ENCODE results near the gene TOR1AIP2.

The TOR1AIP2 gene

DNA sequence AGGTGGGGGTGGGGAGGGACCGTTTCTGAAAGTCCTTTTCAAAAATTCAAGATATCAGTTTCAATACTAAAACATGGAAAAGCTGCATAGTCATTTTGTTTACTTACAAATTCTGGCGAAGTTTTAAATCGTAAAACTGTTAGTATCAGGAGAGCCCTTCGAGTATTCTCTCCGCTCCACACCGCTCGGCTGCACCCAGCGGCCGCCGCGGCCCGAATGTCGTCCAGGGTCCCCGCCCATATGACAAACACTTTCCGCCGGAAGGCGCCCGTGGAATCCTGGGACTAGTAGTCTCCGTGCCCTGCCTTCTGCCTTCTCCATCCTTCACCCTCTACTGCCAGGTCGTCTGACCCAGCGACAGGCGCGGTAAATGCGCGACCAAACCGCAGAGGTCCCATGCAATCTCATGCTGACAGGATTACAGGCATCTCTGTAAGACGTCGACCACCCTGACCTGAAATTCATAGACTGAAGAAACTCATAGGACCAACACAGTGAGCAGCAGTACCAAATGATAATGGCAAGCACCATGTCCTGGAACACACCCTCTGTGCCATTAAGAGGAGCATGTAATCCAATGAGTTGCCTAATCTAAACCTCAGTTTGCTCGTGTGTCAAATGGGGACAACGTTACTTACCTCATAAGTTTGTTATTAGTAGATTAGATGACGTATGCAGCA is at the start of gene TOR1AIP2:
TOR1AIP2 (minus strand) TSS at position 218 of the 680 bp plus-strand sequence. CDS start 25,138 bp downstream, outside the sequence.
- Histone ChIP-seq H3K79me2 (ENCODE audit: control insufficient read depth, insufficient read depth, low read length, unreplicated experiment) (peaks cover 56% of the 10 kb centered on the region), H3K27ac (ENCODE audit: low read depth, low read length) (peak within 1 kb of the TSS; percentile 26), H2AFZ (ENCODE audit: low read length, unreplicated experiment) (peak within 1 kb of the TSS; percentile 75), H3K4me3 (ENCODE audit: low read depth, low read length) (peak within 1 kb of the TSS; percentile 85), H3K27me3 (ENCODE audit: insufficient read depth, low read length) (no peaks in the 10 kb centered on the region), H3K4me1 (ENCODE audit: control insufficient read depth, insufficient read depth, low read length, unreplicated experiment) (peaks cover 23% of the 10 kb centered on the region), H3K36me3 (ENCODE audit: insufficient read depth, low read length) (peaks cover 22% of the 10 kb centered on the region; the same call in 1 of the 2 replicates)

DNA sequence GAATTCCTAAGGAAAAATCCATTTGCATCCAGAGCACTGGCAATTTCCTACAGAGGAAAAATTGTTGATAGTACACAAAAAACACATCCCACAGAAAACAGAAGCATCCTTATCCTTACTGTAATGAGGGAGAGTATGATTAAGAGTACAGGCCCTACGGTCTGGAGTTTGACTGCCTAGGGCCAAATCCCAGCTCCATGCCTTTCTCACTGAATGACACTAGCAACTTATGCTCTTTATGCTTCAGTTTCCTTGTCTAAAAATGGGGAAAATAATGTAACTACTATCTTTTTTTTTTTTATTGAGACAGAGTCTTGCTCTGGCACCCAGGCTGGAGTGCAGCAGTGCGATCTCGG is 49.2 kb upstream of the TOR1AIP2 start:
- Histone ChIP-seq H2AFZ (ENCODE audit: low read length, unreplicated experiment) (peak overlapping the region; percentile 31), H3K4me1 (ENCODE audit: control insufficient read depth, insufficient read depth, low read length, unreplicated experiment) (peaks cover 15% of the 10 kb centered on the region), H3K36me3 (ENCODE audit: insufficient read depth, low read length) (no peaks in the 10 kb centered on the region), H3K4me3 (ENCODE audit: low read depth, low read length) (no peak overlapping the region), H3K27me3 (ENCODE audit: insufficient read depth, low read length) (no peaks in the 10 kb centered on the region), H3K27ac (ENCODE audit: low read depth, low read length) (peak overlapping the region; percentile 15; the same call in 1 of the 2 replicates), H3K79me2 (ENCODE audit: control insufficient read depth, insufficient read depth, low read length, unreplicated experiment) (no peaks in the 10 kb centered on the region)

GRCh38 chr1:179925922-179926849 is 48.6 kb upstream of the TOR1AIP2 start:
- Histone ChIP-seq H3K36me3 (ENCODE audit: insufficient read depth, low read length) (no peaks in the 10 kb centered on the region), H3K79me2 (ENCODE audit: control insufficient read depth, insufficient read depth, low read length, unreplicated experiment) (no peaks in the 10 kb centered on the region), H3K4me1 (ENCODE audit: control insufficient read depth, insufficient read depth, low read length, unreplicated experiment) (peaks cover 15% of the 10 kb centered on the region), H3K27ac (ENCODE audit: low read depth, low read length) (peak overlapping the region; percentile 58), H3K4me3 (ENCODE audit: low read depth, low read length) (no peak overlapping the region), H2AFZ (ENCODE audit: low read length, unreplicated experiment) (no peak overlapping the region), H3K27me3 (ENCODE audit: insufficient read depth, low read length) (no peaks in the 10 kb centered on the region)

- no peaks in the 10 kb centered on the region for H3K36me3 ChIP-seq (ENCODE audit: insufficient read depth, low read length)
- no peak overlapping the region for H3K4me3 ChIP-seq (ENCODE audit: low read depth, low read length)
- H3K27ac ChIP-seq (ENCODE audit: low read depth, low read length) = no peak overlapping the region
- H3K79me2 ChIP-seq (ENCODE audit: control insufficient read depth, insufficient read depth, low read length, unreplicated experiment) = no peaks in the 10 kb centered on the region
- peaks cover 15% of the 10 kb centered on the region for H3K4me1 ChIP-seq (ENCODE audit: control insufficient read depth, insufficient read depth, low read length, unreplicated experiment)
- no peak overlapping the region for H2AFZ ChIP-seq (ENCODE audit: low read length, unreplicated experiment)
- no peaks in the 10 kb centered on the region for H3K27me3 ChIP-seq (ENCODE audit: insufficient read depth, low read length)
These were observed 47.7 kb upstream of the TOR1AIP2 start for GRCh38 chr1:179925302-179925701.

DNA sequence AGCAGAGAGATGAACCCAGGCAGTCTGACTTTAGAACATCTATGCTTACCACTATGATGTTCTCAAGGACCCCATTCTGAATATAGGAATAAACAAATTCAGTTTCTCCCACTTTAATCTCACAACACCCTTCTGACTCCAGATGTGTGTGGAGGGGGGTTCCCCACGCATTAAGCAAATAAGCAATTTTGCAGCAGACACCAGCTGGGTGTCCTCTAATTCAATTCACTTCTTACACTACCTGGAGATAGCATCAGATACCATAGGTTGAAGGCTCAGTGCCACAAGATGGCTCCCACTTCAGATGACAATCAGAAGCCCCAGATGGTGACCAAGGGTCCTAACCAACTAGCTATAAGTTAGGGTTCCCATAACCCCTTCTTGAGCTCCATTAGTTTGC is 46.7 kb upstream of the TOR1AIP2 start:
- no peak overlapping the region for H3K27ac ChIP-seq (ENCODE audit: low read depth, low read length)
- no peak overlapping the region for H3K4me3 ChIP-seq (ENCODE audit: low read depth, low read length)
- H3K36me3 ChIP-seq (ENCODE audit: insufficient read depth, low read length) = peaks cover 4% of the 10 kb centered on the region; the same call in 1 of the 2 replicates
- no peaks in the 10 kb centered on the region for H3K27me3 ChIP-seq (ENCODE audit: insufficient read depth, low read length)
- H3K4me1 ChIP-seq (ENCODE audit: control insufficient read depth, insufficient read depth, low read length, unreplicated experiment) = peaks cover 15% of the 10 kb centered on the region
- H3K79me2 ChIP-seq (ENCODE audit: control insufficient read depth, insufficient read depth, low read length, unreplicated experiment) = no peaks in the 10 kb centered on the region
- no peak overlapping the region for H2AFZ ChIP-seq (ENCODE audit: low read length, unreplicated experiment)

DNA sequence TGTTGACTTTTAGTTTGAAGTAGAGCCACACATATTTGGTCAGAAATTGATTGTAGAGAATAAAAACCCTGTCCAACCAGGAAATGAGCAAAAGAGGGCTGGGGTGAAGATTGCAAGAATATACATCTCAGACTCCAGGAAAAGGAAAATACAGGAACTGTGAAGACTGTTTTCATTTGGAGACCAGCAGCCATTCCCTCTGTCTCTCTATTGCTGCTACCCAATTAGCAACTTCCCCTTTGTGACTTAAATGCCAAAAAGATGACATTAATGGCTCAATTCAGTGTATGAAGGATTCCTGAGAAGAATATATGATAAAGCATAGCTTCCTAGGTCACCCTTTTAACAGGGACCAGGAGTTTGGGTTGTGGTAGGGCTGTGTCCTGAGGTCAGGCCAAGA is 45.4 kb upstream of the TOR1AIP2 start:
- Histone ChIP-seq H2AFZ (ENCODE audit: low read length, unreplicated experiment) (no peak overlapping the region), H3K27ac (ENCODE audit: low read depth, low read length) (no peak overlapping the region), H3K36me3 (ENCODE audit: insufficient read depth, low read length) (peaks cover 15% of the 10 kb centered on the region), H3K27me3 (ENCODE audit: insufficient read depth, low read length) (no peaks in the 10 kb centered on the region), H3K4me1 (ENCODE audit: control insufficient read depth, insufficient read depth, low read length, unreplicated experiment) (peaks cover 15% of the 10 kb centered on the region), H3K4me3 (ENCODE audit: low read depth, low read length) (no peak overlapping the region), H3K79me2 (ENCODE audit: control insufficient read depth, insufficient read depth, low read length, unreplicated experiment) (no peaks in the 10 kb centered on the region)

DNA sequence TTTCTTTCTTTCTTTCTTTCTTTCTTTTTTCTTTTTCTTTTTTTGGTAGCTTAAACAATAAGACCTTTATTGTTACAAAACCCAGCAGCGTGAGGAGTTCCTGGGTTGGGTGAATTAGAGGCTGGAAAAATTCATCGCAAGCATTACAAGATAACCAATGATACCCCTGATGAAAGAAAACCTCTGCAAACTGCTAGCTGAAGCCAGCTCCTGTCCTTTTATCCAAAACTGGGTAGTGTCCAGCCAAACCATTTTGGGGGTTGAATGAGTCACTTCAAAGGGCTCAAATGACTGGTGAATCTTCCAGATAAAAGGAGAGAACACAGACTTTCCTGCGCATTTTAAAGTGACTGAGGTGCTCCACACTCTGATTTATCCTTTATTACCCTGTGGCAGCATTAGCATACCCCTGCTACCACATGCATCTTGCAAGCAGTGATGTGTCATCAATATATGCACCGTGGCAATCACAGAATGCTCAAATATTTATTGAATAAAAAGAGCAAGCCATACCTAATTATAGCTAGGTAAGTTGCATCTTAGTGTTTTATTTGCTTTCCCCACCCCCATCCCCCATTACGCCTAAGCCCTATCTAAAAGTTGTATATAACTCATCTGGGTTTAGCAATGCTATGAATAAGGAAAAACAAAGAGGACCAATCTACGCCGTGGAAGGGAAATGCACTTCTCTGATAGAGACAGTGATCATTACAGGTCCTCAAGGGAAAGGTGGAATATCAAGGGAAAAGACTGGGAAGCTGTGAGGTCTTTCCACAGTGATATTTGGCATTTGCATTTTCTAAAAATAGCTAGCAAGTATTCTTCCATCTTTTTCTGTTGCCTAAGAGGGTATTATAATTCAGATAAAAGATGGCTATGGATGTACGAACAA is 44.6 kb upstream of the TOR1AIP2 start:
- no peak overlapping the region for H2AFZ ChIP-seq (ENCODE audit: low read length, unreplicated experiment)
- H3K36me3 ChIP-seq (ENCODE audit: insufficient read depth, low read length) = peaks cover 22% of the 10 kb centered on the region
- peaks cover 15% of the 10 kb centered on the region for H3K4me1 ChIP-seq (ENCODE audit: control insufficient read depth, insufficient read depth, low read length, unreplicated experiment)
- H3K4me3 ChIP-seq (ENCODE audit: low read depth, low read length) = no peak overlapping the region
- no peak overlapping the region for H3K27ac ChIP-seq (ENCODE audit: low read depth, low read length)
- no peaks in the 10 kb centered on the region for H3K79me2 ChIP-seq (ENCODE audit: control insufficient read depth, insufficient read depth, low read length, unreplicated experiment)
- no peaks in the 10 kb centered on the region for H3K27me3 ChIP-seq (ENCODE audit: insufficient read depth, low read length)

DNA sequence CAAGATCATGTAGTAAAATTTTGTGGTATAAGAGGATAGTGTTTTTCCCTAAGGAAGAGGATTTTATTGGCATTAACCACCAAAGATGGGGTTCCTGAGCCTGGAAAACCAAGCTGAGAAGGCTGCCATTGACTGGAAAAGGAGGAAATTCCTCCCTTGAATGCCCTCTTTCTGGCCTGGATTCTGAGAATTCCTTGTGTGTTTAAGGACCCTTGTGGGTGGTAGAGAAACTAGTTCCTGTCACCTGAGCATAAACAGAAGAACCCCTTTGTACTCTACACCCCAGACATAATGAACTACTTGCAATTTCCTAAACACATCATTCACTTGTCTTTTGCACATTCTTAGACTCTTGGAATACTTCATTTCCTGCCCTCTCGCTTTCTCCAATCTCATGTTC is 43.9 kb upstream of the TOR1AIP2 start:
- H3K79me2 ChIP-seq (ENCODE audit: control insufficient read depth, insufficient read depth, low read length, unreplicated experiment) = no peaks in the 10 kb centered on the region
- peaks cover 22% of the 10 kb centered on the region for H3K36me3 ChIP-seq (ENCODE audit: insufficient read depth, low read length)
- H3K27me3 ChIP-seq (ENCODE audit: insufficient read depth, low read length) = no peaks in the 10 kb centered on the region
- H2AFZ ChIP-seq (ENCODE audit: low read length, unreplicated experiment) = no peak overlapping the region
- peaks cover 11% of the 10 kb centered on the region for H3K4me1 ChIP-seq (ENCODE audit: control insufficient read depth, insufficient read depth, low read length, unreplicated experiment)
- H3K4me3 ChIP-seq (ENCODE audit: low read depth, low read length) = no peak overlapping the region
- no peak overlapping the region for H3K27ac ChIP-seq (ENCODE audit: low read depth, low read length)

DNA sequence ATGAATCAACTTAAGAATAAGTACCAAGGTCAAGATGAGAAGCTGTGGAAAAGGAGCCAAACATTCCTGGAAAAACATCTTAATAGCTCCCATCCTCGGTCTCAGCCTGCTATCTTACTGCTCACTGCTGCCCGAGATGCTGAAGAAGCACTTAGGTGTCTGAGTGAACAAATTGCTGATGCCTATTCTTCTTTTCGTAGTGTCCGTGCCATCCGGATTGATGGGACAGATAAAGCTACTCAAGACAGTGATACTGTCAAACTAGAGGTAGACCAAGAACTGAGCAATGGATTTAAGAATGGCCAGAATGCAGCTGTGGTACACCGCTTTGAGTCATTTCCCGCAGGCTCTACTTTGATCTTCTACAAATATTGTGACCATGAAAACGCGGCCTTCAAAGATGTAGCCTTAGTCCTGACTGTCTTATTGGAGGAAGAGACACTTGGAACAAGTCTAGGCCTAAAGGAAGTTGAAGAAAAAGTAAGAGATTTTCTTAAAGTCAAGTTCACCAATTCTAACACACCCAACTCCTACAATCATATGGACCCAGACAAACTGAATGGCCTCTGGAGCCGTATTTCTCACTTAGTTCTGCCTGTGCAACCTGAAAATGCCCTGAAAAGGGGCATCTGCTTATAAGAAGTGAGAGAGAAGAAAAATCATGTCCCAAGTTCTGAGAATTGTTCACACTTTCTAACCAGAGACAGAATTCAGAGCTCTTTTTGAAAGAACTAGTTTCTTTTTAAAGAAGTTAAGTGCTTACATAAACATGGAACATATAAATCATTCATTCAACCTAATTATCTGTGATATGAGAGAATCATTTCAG is 40.2 kb upstream of the TOR1AIP2 start:
- Histone ChIP-seq H2AFZ (ENCODE audit: low read length, unreplicated experiment) (no peak overlapping the region), H3K79me2 (ENCODE audit: control insufficient read depth, insufficient read depth, low read length, unreplicated experiment) (no peaks in the 10 kb centered on the region), H3K4me1 (ENCODE audit: control insufficient read depth, insufficient read depth, low read length, unreplicated experiment) (no peaks in the 10 kb centered on the region), H3K36me3 (ENCODE audit: insufficient read depth, low read length) (peaks cover 38% of the 10 kb centered on the region), H3K27ac (ENCODE audit: low read depth, low read length) (no peak overlapping the region), H3K27me3 (ENCODE audit: insufficient read depth, low read length) (no peaks in the 10 kb centered on the region), H3K4me3 (ENCODE audit: low read depth, low read length) (no peak overlapping the region)
